DMS 273 treated with DMSO at 0.1 percent for 48 hours (cell line): ENCODE data around the gene ITGAV.

Source experiments
- DNase-seq: peaks from one replicate; lab custom pipeline; 2025; lab: John Stamatoyannopoulos, UW

The ITGAV gene

GRCh38 chr2:186575302-186575701 is 14.6 kb upstream of the ITGAV start:
- DNase-seq: peak; percentile 49

GRCh38 chr2:186575856-186576255 is 14.0 kb upstream of the ITGAV start:
- no peak for DNase-seq

DNA sequence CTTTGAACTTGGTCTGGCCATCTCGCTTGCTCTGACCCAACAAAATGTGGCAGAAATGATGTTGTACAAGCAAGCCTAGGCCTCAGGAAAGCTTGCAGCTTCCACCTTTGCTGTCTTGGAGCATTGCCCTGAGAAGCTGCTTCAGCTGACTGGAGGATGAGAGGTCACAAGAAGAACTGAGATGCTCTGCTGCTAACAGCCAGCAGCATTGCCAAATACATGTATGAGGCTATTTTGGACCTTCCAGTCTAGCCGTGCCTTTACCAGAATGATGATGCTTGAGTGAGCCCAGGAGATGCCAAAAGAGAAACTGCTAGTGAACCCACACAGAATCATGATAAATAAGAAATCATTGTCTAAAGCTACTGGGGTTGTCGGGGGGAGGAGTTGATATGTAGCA is 13.2 kb upstream of the ITGAV start:
- DNase-seq: no peak

- no peak for DNase-seq
Observed at GRCh38 chr2:186582698-186583097, 7.2 kb upstream of the ITGAV start.

DNA sequence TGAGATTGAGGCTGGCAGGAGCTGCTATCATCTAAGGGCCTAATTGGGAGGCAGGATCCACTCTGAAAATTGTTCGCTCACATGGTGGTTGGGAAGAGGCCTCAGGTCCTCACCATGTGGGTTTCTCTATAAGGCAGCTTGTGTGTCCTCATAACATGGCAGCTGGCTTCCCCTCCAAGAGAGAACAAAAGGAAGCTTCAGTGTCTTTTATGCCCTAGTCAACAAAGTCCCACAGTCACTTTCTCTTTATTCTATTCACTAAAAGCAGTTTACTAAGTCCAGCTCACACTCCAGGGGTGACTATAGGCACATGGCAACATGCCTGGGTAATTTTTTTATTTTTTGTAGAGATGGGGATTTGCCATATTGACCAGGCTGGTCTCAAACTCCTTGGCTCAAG is 5.8 kb upstream of the ITGAV start:
- DNase-seq: no peak

GRCh38 chr2:186588421-186588820 is 1.4 kb upstream of the ITGAV start:
- DNase-seq: no peak

- no peak for DNase-seq
Observed at GRCh38 chr2:186588940-186589611, 780 bp upstream of the ITGAV start.

DNA sequence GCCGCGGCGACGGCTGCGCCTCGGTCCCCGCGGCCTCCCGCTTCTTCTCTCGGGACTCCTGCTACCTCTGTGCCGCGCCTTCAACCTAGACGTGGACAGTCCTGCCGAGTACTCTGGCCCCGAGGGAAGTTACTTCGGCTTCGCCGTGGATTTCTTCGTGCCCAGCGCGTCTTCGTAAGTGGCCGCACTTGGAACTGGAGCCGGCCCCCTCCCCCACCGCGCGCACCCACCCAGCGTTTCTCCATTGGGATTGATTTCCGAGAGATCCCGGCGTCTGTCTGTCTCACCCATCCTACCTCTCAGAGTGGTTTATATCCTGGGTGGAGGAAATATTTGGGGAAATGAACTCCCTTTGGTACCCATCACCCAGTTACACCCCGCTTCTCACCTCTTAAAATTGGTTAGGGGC is 498 bp downstream of the ITGAV start:
- DNase-seq: no peak

DNA sequence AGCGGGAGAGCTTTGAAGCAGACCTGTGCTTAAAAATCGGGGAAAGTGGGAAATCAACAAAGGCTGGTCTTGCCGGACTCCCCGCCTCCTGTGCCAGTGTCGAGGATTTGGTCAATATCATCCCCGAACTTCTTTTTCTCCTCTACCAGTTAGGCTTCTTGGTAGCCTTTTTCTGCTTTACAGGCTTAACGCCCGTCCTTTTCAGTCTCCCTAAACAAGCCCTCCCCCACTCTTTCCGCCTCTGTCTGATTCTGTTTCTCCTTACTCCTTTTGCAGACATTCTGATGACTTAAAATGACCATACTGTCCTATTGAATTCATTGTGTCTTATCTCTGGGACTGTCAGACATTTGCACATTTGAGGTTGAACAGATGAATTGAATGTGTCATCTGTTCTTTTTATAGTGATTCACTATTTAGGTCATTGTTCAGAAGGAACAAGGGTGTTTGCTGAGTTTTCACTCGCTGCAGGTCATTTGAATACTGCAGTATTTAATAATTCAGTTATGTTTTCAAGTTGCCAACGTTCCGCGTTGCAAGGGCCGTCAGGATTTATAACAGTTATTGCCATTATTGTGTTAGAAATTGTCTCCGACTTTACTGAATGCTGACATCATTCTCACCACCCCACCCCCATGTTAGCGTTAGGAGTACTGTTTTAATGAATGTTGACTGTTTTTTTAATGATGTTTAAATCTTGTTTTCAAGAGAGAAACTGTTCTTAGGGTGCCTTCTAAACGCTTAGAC is 1.1 kb downstream of the ITGAV start:
- DNase-seq: peak; percentile 36

DNA sequence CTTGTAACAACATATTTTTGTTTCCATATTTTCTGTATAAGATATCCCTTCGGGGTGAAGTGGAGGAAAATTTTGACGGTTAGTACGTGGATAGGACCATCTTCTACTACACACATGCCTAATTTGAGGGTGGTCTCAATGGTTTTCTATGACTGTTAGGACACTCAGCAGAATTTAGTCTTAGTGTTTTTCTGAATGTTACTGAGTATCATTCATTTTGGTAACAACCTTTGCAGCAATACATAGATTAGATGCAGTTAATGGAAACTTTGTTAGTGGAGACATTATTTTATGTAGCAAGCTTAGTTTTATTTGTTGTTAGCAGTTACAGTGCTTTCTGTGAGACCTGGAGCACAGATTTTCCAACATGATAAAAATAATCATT is 1.6 kb downstream of the ITGAV start:
- no peak for DNase-seq

DNA sequence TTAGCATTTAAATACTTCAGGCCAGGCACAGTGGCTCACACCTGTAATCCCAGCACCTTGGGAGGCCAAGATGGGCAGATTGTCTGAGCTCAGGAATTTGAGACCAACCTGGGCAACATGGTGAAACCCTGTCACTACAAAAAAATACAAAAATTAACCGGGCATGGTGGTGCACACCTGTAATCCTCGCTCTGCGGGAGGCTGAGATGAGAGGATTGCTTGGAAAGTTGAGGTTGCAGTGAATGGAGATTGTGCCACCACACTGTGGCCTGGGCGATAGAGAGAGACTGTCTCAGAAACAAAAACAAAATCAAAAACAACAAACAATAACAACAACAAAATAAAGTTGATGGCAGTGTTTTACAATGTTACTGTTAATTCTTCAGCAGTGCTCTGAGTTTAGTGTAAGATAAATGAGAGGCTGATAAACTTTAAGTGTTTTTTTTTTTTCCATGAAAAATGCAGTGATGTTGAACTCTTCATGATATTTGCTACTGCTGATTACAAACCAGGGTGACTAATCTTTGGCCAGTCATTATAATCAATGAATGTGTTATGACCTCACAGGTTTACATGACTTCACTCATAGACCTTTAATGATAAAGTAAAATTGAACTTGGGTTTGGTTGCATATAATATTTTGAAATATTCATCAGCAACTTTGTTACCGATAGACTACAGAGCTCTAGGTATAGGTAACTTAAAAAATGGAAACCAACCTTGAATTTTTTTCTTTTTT is 2.5 kb downstream of the ITGAV start:
- no peak for DNase-seq

DNA sequence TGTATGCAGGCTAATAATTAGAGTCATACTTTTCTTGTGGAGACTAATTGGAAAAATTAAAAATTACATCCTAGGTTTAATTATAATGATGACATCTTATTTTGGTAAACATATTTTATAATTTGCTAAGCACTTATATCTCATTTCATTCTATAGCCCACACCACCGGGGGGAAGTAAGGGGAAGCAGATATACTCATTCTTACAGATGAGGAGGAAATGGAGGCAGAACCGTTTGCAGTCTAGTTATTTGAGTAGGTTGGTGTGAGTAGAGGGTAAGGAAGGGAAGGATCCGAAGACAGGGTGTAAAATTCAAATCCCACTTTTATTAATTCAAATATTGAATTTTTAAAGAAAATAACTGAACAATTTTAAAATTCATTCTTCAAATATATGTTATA is 3.7 kb downstream of the ITGAV start:
- DNase-seq: no peak

- no peak for DNase-seq
Observed at GRCh38 chr2:186594001-186594722, 4.3 kb downstream of the ITGAV start.

DNA sequence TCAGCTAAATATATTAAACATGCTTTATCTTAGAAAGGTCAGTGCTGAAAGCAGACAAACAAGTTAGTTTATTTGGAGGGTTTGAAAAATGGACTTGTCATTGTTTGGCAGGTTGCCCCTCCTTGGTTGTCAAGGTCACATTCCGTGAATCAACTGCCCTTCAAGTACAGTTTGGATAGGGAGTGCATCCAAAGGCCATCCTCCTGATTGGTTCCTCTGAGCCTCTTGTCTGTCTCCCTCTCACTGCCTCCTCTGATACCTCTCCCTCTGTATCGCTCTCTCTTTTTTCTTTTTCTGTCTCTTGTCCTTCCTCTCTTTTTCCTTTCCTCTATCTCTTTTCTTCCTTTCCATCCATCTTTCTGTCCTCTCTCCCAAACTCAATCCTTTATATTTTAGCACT is 5.4 kb downstream of the ITGAV start:
- DNase-seq: no peak

- no peak for DNase-seq
Observed at GRCh38 chr2:186599186-186599778, 9.4 kb downstream of the ITGAV start.

DNA sequence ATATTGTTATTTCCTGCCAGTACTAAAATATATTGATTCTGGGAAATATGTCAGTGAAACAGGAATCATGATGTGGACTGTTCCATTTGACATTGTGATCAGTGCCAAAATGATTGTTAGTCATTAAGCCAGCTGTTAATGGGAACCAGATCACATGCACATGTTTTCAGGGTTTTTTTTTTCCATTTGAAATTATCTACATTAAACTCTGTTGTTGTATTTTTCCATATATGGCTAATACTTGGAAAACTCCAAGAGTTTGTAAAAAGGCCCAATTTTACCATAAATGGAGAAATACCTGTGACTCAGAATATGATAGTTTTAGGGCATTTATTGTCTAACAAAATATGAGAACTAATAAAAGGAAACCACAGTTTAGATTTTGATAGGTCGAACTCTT is 13.4 kb downstream of the ITGAV start:
- no peak for DNase-seq

- DNase-seq: no peak
Observed at GRCh38 chr2:186605041-186605440, 15.2 kb downstream of the ITGAV start.

DNA sequence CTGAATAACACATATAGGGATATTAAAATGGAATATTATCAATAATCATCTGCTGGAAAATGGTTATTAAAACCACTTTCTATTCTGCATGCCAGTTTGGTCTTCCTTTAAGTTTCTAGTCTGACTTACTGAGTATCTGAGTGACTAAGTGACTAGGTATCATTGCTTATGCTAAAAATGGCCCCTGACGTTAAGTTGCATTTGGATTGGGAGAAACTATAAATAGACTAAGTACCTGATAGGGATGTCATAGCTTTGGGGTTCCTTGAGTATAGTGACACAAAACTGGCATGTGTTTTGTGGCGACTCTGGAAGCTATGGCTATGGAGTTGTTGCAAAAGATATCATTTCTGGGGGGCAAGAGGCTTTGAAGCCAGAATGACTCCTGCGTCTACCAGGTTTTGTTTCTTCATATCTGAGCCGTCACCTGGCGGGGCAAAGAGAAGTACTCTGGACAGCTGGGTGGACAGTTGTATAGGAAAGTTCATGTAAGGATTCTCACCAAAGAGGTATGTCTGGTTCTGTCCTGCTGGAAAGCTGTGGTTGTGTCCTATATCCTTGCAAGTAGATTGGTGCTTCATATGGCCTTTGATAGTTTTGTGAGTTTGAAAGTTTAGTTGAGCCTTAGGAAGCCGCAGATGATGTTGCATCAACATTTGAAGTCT is 17.9 kb downstream of the ITGAV start:
- DNase-seq: no peak

- DNase-seq: no peak
Observed at GRCh38 chr2:186610785-186611184, 20.9 kb downstream of the ITGAV start.

DNA sequence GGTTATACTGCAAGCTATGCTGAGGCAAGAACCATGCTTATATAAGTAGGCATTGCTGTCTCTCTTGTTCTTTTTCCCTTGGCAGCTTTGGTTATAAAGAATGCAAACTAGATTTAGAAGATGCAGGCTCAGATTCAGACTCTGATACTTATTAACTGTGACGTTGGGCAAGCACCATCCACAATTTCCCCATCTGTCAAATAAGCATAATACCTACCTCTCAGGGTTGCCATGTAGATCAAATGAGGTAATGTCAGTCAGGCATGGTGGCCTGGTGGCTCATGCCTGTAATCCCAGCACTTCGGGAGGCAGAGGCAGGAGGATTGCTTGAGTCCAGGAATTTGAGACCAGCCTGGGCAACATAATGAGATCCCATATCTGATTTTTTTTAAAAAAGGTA is 21.7 kb downstream of the ITGAV start:
- no peak for DNase-seq

- DNase-seq: no peak
Observed at GRCh38 chr2:186612026-186612425, 22.2 kb downstream of the ITGAV start.
